GM19328 (cell line): ENCODE results near the gene C1orf174.

ENCODE experiments used
- ATAC-seq: cut with Tn5 transposase; IDR thresholded peaks from one replicate; pipeline ENCODE4 v1.9.1; 2021; ENCODE audit warnings: mild to moderate bottlenecking, moderate library complexity; ENCODE audit not compliant: unreplicated experiment

The C1orf174 gene

GRCh38 chr1:3841491-3841890 is 58.6 kb downstream of the C1orf174 start:
- ATAC-seq, result no peak
